NCI-H2081 treated with DMSO at 0.1 percent for 48 hours (cell line): ENCODE data around the gene MSI2.

Experiments
- DNase-seq: peaks from one replicate; lab custom pipeline; 2025; lab: John Stamatoyannopoulos, UW

Gene MSI2

GRCh38 chr17:57270801-57271245 is 14.5 kb downstream of the MSI2 start:
- DNase-seq: no peak

GRCh38 chr17:57271821-57272220 is 15.5 kb downstream of the MSI2 start:
- no peak for DNase-seq

GRCh38 chr17:57273490-57273889 is 17.2 kb downstream of the MSI2 start:
- no peak for DNase-seq

GRCh38 chr17:57274162-57274561 is 17.8 kb downstream of the MSI2 start:
- DNase-seq: no peak

GRCh38 chr17:57275071-57275764 is 18.9 kb downstream of the MSI2 start:
- no peak for DNase-seq

GRCh38 chr17:57276621-57277020 is 20.3 kb downstream of the MSI2 start:
- DNase-seq: no peak

GRCh38 chr17:57277923-57278604 is 21.7 kb downstream of the MSI2 start:
- DNase-seq: no peak

- no peak for DNase-seq
Observed at GRCh38 chr17:57278740-57279387, 22.5 kb downstream of the MSI2 start.

GRCh38 chr17:57279432-57279831 is 23.1 kb downstream of the MSI2 start:
- no peak for DNase-seq

- no peak for DNase-seq
Observed at GRCh38 chr17:57281887-57282286, 25.6 kb downstream of the MSI2 start.

GRCh38 chr17:57282296-57282695 is 26.0 kb downstream of the MSI2 start:
- no peak for DNase-seq

- DNase-seq: no peak
Observed at GRCh38 chr17:57283203-57283971, 27.1 kb downstream of the MSI2 start.

- no peak for DNase-seq
Observed at GRCh38 chr17:57284583-57284982, 28.3 kb downstream of the MSI2 start.

GRCh38 chr17:57284984-57285646 is 28.8 kb downstream of the MSI2 start:
- DNase-seq: no peak

GRCh38 chr17:57285701-57286100 is 29.4 kb downstream of the MSI2 start:
- DNase-seq: no peak

GRCh38 chr17:57286399-57287105 is 30.2 kb downstream of the MSI2 start:
- no peak for DNase-seq

GRCh38 chr17:57288040-57288772 is 31.9 kb downstream of the MSI2 start:
- no peak for DNase-seq

- DNase-seq: no peak
Observed at GRCh38 chr17:57288773-57289121, 32.4 kb downstream of the MSI2 start.

- no peak for DNase-seq
Observed at GRCh38 chr17:57289130-57289529, 32.8 kb downstream of the MSI2 start.

GRCh38 chr17:57289613-57290012 is 33.3 kb downstream of the MSI2 start:
- DNase-seq: no peak

- DNase-seq: no peak
Observed at GRCh38 chr17:57290981-57291380, 34.7 kb downstream of the MSI2 start.
